IPS-18c (cell line): ENCODE data around the gene DLX3.
A peak's percentile ranks its signal among the peaks of the same experiment; 100 is the strongest.

Experiments
- H3K4me3 ChIP-seq: 2 replicates; pipeline ENCODE4 v1.7.0; 2013; ENCODE audit warnings: low read depth, mild to moderate bottlenecking, low read length, moderate library complexity; ENCODE audit not compliant: insufficient read depth
- H3K9me3 ChIP-seq: one replicate; pipeline ENCODE4 v1.6.1; 2013; ENCODE audit warnings: mild to moderate bottlenecking, low read length, moderate library complexity; ENCODE audit not compliant: control insufficient read depth, insufficient read depth

DLX3 gene

DNA sequence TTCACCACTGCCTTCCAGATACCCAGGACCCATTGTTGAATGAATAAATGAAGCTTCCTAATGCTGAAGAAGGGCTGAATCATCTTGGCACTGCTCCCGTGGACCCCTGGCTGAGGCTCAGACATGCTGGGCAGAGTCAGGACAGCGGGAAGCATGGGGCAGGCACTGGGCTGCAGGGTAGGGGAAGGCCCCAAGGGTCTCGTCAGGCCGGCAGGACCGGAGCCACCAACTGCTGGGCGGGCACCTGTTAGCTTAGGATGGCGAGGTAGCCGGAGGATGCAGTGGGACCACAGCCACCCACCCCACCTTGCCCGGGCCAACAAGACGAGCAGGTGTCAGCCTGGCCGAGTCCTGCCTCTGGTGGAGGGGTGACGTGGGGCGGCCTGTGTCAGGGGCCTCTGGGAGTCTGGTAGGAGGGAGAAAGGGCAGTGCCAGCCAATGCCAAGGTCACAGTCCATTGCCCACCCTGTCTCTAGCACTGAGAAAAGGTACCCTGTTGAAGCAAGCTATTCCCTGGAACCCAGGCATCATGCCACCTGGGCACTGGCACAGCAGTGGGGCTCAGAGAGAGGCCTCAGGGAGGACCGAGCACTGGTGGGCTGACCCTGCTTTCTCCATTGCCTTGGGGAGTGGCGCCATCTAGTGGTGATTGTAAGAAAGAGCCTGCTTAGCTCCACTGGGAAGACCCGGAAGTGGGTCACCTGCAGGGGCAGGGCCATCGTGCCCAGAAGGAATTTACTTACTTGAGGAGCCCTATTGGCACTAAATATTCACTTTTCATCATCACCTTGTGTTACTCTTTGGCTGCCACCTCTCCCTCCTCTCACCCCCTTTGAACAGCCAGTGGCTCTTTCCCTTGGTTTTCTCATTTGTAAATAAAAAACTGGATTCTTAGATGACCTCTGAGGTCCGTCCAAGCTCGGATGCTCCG, 3.0 kb upstream of the DLX3 start:
- Histone ChIP-seq H3K4me3 (no peak overlapping the region), H3K9me3 (peaks cover 3% of the 10 kb centered on the region)

DNA sequence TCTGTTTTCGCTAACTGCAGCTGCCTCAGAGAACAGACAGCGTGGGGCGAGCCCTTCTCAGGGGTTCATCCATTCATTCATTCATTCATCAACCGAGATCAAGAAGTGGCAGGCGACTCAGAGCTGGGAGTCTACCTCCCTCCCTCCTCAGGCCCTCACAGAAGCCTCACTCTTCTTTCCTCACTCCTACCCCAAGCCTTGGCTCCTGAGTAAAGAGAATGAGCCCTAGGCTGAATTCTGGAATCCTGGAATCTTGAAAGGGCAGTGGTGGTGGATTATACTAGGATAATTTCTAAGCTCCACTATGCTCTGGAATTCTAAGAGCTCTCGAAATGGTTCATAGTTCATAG, 2.3 kb upstream of the DLX3 start:
- Histone ChIP-seq H3K9me3 (peaks cover 3% of the 10 kb centered on the region), H3K4me3 (peak overlapping the region; percentile 45; the same call in 1 of the 2 replicates)

DNA sequence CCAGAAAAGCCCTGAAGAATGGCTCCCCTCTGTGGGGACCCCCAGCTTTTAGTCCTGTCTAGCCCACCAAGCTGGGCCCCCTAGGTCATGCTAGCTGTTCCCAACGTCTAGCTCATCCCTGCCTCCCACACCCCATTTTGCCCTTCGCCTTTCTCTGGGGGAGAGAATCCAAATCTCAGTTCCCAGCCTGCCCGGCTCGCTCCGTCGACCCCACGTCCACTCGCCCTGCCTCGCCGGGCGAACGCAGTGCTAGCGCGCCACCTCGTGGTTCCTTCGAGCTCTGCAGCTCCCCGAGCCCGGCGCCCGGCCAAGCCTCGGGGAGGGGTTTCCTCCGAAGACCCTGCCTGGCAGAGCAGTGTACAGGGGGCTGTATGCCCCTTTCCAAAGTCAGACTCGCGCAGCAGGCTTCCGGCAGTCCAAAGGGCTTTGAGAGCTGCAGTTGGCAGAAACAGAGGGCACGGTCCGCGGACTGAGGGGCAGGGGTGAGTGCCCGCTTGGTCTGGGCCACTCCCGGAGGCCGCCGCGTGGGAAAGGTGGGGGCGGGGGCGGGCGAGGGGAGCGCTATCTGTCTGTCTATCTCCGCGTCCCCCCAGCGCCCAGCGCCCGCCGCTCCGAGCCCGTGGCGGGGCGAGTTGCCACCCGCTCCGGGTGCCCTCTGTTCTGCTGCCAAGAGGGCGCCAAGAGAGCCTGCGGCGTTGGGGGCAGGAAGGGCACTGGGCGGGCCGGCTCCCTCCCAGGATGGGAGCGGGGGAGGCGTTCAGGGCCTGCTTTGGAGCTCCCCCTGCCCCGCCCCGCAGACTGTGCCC, 1.7 kb upstream of the DLX3 start:
- Histone ChIP-seq H3K4me3 (peak overlapping the region; percentile 45), H3K9me3 (peaks cover 3% of the 10 kb centered on the region)

DNA sequence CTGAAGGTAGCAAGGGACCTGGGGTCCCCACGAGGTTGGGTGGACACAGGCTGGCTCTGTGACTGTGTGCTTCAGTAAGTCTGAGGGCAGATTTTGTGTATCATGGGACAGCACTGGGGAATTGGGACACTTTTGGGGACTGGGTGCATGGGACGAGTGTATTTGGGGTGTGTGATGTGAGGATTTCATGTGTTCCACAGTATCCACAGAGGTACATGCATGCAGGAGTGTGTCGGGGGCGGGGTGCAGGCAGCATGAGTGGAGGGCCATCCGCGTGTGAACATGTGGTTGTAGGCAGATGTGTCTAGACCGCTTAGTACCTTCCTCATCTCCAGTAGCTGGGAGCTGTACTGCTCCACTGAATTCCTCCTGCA, 1.1 kb upstream of the DLX3 start:
- peaks cover 3% of the 10 kb centered on the region for H3K9me3 ChIP-seq
- no peak overlapping the region for H3K4me3 ChIP-seq

DNA sequence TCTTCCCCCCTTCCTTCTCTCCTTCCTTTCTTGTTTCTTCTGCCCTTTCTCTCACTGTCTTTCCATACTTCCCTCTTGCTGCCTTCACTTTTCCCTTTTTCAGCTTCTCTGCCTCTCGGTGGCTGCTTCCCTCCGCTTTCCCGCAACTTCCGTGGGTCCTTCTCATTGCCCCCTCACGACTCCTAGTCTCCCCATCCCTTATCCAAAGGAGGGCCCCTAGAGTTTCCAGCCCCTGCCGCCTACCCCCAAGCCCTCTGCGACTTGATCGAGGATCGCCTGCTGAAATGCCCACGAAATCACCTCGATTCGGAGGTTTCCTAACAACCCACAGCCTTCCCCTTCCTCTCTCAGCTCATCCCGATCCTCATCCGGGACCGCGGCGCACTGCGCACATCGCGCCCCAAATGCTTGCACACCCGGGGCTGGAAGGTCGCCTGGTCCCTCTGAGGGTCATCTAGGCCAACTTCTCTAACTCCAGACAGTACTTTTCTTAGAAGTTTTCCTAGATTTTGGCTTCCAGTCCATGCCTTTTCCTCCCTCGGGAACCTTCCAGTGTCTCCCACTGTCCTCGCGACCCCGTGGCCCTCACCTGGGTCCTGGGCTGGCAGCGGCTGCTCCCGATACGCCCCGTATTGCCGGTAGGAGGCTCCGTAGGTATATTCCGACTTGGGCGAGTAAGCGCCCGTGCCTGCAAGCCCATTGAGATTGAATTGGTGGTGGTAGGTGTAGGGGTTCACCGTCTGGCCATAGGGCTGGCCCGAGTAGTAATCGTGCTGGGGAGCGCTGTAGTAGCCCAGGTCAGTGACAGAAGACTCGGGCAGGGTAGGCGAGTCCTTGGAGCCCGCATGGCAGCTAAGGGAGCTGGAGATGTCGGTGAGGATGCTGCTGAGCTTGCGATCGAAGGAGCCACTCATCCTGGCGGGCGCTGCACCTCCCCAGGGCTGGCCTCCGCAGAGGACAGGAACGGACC, 654 bp downstream of the DLX3 start:
- peaks cover 3% of the 10 kb centered on the region for H3K9me3 ChIP-seq
- H3K4me3 ChIP-seq: peak overlapping the region; percentile 50

DNA sequence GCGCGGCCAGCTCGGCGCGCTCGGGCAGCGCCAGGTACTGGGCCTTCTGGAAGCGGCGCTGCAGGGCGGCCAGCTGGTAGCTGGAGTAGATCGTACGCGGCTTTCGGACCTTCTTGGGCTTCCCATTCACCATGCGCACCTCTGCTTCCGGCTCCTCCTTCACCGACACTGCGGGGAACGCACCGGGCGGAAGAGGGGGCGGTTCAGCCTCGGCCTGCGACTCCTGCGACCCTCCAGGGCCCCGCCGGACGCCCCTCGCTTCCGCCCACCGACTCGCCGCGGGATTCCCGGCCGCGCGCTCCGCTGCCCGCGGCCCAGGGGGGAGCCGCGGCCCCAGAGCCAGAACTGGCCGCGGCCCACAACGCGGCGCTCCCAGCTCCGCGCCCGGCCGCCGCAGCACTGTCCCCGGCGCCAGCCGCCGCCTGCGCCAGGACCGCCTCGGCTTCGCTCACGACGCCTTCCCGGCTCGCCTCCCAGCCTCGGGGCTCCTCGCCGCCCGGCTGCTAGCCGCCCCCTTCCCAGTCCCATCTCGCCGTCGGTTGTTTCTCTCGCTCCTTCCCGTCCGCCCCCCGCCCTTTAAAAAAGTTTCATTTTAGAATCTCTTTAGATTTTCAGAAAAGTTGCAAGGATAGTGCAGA, 1.5 kb downstream of the DLX3 start:
- Histone ChIP-seq H3K4me3 (peak overlapping the region; percentile 50), H3K9me3 (peaks cover 3% of the 10 kb centered on the region)

DNA sequence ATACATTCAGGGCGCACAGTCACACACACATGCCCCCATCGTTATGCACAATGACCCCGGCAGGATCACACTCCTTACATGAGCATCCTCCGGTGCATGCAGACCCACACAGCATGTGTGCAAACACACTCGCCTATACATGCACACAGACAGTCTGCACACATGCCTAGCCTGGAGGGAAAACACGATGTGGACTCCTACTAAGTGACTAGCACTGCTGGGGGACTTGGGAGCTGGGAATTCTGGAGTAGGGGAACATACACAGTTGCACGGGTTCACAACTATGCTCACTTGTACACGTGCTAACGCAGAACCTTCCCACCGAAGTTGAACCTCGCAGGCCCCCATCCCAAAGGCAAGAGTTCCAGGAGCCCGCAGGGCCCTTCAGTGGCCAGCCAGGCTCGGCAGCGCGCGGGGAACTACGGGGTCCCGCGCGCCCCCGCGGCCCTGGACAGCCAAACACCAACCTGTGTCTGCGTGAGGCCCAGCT, 2.0 kb downstream of the DLX3 start:
- Histone ChIP-seq H3K9me3 (peaks cover 3% of the 10 kb centered on the region), H3K4me3 (peak overlapping the region; percentile 50)

DNA sequence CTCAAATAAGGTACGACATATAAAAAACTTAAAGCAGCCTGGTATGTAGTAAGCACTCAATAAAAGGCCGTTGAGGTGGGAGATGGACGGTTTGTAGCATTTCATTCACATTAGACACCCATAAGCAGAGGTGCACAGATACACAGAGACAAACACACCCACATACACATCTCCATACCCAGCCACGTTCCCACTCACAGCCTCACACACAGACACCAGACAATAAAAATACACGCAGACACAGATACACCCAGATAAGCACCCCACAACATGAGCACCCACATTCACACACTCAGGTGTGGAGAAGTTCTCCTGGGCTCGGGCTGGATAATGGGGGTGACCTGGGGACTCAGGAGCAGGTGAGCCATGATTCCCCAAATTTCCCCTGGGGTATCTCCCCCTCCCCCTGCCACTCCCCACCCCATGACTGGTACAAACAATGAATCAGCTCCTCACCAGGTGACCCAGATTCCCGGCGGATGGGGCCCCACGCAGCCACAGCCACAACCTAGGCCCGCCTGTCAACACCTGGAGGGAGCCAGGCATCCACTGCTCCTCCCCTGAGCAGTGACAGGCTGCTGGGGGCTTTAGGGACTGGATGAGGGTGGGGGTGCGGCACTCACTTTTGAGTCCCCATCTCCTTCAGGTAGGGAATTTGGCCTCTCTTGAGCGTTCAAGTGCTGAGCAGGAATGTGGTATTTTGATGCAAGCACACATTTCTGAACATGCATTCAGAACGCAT, 2.7 kb downstream of the DLX3 start:
- peaks cover 3% of the 10 kb centered on the region for H3K9me3 ChIP-seq
- H3K4me3 ChIP-seq: no peak overlapping the region

DNA sequence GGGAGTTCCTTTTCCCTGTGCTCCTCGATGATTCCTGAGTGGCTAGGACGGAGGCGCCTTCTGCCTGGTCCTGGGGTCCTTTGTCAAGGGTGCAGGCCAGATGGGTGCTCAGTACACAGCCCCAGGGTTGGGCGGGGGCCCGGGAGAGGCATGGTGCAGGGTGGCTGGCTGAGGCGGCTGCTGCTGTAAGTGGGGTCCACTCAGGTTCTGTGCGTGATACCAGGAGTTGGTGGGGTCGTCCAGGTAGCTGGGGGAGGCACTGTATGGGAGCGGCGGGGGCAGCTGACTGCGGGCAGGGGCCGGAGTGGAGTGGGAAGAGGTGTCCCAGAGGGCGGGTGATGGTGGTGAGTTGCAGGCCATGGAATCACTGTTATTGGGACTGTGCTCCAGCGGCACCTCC, 3.6 kb downstream of the DLX3 start:
- peaks cover 3% of the 10 kb centered on the region for H3K9me3 ChIP-seq
- H3K4me3 ChIP-seq: no peak overlapping the region

DNA sequence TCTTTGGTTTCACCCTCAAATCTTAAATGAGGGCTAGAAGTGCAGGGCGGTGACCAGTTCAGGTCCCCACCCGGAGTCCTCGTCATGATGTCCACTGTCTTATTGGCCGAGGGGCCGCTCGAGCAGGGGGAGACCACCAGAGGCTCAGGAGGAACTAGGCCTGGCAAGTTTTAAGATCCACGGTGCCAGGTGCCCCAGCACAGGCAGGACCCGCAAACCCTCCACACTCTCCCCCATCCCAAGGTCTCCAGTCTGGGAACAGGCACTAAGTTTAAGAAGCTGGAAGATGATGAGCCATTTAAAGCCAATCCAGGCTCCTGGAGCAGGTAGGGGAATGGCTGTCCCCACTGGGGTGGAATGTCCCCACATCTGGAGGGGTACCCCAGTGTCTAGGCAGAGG, 4.1 kb downstream of the DLX3 start:
- Histone ChIP-seq H3K4me3 (no peak overlapping the region), H3K9me3 (peaks cover 3% of the 10 kb centered on the region)

DNA sequence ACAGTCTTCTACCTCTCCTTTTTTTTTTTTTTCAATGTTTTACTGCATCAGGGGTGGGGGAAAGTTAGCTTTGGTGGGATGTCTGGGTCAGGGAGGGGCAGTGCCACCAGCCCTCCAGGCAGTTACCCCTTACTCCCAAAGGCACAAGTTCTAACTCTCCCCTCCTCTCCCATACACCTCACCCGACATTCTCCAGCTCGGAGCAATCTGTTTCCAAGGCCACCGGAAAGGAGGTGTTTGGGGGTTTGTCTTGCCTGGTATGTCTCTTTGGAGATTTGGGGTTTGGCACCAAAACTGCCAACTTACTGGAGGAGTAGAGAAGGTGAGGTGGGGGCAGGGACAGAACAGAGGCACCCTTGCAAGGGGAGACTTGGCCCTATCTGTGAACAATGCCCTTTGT, 4.7 kb downstream of the DLX3 start:
- Histone ChIP-seq H3K4me3 (no peak overlapping the region), H3K9me3 (peaks cover 3% of the 10 kb centered on the region)

DNA sequence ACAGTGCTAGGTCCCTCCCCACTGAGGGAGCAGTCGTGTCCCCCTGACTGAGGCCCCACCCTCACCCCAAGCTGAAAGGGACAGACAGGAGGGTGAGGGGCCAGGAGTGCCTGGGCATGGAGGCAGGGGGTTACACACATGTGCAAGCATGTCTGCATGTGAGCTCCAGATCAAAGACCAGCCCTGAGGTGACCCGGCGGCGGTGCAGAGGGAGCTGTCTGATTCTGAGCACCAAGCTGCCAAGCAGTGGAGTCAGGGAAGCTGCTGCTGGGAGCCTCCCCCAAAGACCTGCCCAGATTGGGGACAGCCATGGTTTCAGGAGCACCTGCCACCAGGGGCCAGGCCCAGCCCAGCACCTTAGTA, 5.5 kb downstream of the DLX3 start:
- Histone ChIP-seq H3K4me3 (no peak overlapping the region), H3K9me3 (peaks cover under 1% of the 10 kb centered on the region)

DNA sequence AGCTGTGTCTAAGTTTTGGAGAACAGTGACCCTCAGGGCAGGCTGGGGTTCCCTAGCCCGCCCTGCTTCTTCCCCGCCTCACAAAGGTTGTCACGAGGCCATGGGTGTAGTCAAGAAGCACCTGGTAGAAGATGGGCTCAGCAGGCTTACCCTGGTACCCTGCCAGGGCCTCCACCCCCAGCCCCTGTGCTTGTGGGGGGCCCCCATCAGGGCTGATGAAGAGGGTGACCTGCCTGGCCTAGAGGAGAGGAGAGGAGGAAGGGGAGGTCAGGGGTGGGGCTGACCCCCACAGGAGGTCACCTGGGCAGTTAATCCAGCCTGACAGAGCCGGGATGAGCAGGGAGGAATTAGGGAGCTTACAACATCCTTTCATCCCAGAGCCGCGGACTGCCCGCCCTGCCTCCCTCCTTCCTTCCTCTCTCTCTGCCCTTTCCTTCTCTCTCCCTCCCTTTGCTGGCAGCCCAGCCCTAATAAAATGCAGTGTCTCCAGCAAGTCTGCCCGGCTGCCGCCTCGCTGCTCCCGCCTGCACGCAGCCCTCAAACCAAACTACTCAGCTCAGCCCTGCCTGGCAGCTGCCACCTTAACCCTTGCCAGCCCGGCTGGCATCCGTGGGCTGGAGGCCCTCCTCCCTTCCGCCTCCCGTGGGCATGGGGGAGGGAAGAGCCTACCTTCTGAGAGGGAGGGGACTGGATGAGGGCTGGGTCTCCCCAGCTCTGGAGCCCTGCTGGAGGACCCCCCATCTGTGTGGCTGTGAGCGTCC, 7.2 kb downstream of the DLX3 start:
- H3K4me3 ChIP-seq: no peak overlapping the region
- H3K9me3 ChIP-seq: no peaks in the 10 kb centered on the region

DNA sequence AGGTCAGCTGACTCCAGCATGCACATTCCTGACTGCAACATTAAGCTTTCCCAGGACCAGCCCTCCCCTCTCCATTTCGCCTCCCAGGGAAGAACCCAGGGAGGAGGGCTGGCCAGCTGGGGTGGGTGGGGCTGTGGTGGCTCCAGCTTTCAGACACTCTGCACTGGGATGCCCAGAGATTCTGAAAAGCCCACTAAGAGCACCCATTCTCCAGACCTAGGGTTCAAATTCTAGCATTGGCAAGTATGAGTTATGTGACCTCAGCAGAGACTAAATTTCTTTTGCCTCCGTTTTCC, 7.8 kb downstream of the DLX3 start:
- H3K4me3 ChIP-seq: no peak overlapping the region
- no peaks in the 10 kb centered on the region for H3K9me3 ChIP-seq

DNA sequence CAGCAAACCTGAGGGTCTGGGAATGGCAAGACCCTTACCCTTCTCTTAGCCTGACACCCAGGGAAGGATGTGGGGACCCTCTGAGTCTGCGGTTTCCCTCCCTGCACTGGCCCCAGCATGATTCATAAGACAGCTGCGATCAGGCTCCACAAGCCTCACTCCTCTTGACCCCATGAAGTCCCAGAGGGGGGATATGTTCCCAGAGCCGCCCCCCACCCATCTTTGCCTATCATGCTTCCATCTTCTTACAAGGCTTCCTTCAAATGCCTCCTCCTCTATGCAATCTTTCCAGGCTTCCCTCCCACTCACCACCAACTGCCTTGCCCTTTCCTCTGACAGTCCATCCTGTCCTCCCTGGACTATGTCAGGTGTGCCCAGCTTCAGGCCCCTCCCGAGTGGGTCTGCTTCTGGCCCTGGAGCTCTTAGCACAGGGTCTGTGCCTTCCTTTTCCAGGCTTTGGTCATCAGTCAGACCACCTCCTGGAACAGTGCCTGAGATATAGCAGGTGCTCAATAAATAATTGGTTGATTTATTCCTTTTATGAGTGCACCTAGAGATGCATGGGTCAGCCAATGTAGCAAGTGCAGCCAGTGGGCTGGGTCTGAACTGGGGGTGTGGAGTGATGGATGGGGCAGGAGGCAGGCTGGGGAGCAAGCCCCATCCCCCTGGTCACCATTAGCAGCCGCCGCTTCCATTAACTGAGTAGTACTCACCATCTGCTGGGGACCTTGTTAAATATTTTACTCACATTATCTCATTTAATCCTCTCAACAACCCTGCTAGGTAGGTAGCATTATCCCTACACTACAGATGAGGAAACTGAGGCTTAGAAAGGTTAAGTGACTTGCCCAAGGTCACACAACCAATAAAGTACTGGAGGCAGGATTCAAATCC, 8.4 kb downstream of the DLX3 start:
- no peaks in the 10 kb centered on the region for H3K9me3 ChIP-seq
- H3K4me3 ChIP-seq: no peak overlapping the region
